8988T (cell line): ENCODE measurements around the gene KIAA1958.

Source experiments
- DNase-seq: peaks from one replicate; pipeline ENCODE4 v3.0.0; 2011

Gene KIAA1958

GRCh38 chr9:112605963-112606699, 119.5 kb downstream of the KIAA1958 start:
- no peak for DNase-seq

DNA sequence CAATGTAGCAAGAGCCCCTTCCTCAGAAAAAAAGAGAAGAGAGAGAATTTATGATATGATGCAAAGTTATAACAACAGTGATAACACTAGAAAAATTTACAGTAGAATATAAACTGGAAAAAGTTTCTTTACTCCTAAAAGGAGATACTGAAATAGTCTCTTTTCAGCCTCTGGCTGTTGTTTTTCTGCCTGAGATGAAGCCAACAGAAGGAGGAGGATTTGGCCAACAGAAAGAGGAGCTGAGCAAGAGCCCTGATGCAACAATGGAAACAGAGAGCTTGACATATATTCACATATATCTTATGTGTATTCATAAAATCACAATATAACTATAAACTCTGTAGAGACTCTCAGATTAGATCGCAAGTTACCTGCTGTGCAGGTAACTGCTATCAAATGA, 122.2 kb downstream of the KIAA1958 start:
- no peak for DNase-seq

GRCh38 chr9:112615584-112616266, 129.1 kb downstream of the KIAA1958 start:
- DNase-seq: no peak

DNA sequence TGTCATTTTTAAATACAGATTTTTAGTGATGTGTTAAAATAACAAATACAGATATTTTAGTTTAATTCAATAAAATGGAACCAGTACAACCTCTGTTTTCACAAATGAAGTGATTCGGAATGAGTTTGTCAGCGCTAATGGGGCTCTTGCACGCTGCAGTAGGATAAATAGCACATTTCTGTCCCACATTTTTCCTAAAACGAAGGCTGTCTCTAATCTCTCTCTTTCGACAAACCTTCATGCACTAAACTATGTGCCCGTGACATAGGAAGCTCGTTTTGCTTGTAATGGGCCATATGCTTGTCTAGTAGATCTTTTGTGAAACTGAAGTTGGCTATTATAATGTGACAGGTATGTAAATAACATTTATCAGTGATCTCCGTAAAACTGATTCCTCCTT, 130.7 kb downstream of the KIAA1958 start:
- no peak for DNase-seq

DNA sequence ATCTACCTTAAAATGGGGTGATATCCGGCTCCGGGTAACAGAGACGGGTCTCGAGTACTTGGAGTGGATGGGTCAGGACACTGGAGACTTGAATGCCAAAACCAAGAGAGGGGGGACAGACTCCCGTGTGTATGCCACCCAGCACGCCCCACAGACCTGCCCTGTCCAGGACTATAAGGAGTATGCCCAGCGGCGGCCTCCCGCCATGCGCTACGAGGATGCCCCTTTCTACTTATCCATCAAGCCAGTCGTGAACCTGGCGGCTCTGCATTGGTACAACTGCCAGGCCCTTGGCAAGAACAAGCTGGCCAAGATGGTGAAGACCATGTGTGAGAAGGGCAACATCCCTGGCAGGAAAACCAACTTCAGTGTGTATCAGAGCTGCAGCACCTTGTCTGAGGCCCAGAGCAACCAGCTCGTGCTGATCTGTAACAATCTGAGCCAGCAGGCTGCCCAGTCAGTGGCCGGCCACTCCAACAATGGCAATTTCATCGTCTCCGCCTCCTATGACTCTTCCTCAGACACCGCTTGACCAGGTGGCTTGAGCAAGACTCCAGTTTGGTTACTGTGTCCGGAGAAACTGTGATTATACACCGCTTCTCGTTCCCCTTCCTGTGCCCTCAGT, 131.9 kb downstream of the KIAA1958 start:
- DNase-seq: no peak

GRCh38 chr9:112620388-112620787, 133.8 kb downstream of the KIAA1958 start:
- DNase-seq: no peak

GRCh38 chr9:112621018-112621655, 134.5 kb downstream of the KIAA1958 start:
- no peak for DNase-seq

DNA sequence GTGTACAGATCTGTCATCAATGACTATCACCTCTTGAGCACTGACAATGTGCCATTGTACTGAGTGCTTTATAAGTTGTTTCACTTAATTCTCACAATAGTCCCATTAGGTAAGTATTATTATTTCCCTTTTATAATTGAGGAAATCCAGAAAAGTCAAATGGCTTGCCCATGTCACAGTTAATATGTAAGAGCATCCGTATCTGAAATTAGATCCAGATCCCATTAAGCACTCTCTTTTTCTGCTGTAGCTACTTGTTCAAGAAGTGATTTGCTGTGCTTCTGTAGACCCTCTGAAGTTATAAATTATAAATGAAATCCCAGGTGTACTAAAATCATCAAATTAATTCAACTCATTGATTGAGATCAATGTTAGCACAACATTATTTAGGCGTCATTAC, 136.6 kb downstream of the KIAA1958 start:
- DNase-seq: no peak

DNA sequence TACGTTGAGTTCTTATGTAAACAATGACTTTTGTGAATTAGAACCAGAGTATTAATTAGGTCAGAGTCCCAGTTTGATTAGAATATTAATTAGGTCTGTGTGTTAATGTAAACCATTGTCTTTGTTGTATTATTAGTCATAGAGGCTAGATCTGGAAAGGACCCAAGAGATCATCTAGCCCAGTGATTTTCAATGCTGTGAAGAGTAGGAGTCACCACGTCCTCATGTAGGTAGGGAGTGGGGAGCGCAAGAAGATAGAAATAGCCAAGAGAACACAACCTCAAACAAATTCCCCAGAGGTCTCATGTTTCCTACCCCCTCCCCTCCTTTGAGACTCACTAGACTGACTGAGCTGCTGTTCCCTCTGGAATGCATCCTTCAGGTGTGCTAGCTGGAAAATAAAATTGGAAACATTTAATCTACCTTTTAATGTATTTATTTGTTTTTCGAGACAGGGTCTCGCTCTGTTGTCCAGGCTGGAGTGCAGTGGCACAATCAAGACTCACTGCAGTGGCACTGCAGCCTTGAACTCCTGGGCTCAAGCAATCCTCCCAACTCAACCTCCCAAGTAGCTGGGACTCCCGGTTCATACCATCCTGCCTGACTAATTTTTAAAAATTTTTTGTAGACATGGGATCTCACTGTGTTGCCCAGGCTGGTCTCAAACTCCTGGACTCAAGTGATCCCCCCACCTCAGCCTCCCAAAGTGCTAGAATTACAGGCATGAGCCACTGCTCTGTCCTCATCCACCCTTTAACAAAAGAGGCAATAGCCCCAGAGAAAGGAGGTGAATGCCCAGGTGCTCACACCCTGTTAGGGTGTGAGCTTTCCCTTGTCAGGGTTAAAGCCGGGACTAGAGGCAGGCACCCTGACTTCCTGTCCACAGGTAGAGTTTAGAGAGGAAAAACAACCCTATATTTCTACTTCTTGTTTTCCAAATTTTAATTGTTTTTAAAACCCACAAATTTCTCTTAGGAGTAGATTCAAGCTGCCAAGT, 138.4 kb downstream of the KIAA1958 start:
- DNase-seq: no peak

- no peak for DNase-seq
Observed at GRCh38 chr9:112629671-112630485, 143.3 kb downstream of the KIAA1958 start.

DNA sequence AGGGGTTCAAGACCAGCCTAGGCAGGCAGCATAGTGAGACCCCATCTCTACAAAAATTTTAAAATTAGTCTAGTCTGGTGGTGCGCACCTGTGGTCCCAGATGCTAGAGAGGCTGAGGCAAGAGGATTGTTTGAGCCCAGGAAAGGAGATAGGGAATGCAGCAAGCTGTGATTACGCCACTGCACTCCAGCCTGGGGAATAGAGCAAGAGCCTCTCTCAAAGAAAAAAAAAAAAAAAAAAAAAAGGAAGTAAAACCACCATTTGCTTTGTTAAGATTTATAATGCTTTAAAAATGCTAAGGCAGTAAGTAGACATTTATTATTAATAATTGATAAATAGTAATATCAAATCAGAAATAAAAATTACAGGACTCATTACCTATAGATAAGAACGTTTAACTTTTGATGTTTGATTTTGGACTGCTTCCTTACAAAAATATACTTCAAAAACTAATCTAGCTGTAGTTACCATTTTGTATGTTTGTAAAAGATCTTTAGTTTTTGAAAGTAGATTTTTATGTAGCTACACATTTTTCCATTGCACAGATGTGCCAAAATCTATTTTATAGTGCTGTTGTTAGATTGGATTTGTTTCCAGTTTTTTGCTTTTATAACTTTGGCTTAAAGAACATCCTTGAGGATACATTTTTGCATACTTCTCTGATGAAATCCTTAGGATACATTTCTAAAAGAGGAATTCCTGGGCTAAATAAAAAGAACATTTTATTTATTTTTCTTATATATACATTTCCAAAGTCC, 144.9 kb downstream of the KIAA1958 start:
- no peak for DNase-seq

DNA sequence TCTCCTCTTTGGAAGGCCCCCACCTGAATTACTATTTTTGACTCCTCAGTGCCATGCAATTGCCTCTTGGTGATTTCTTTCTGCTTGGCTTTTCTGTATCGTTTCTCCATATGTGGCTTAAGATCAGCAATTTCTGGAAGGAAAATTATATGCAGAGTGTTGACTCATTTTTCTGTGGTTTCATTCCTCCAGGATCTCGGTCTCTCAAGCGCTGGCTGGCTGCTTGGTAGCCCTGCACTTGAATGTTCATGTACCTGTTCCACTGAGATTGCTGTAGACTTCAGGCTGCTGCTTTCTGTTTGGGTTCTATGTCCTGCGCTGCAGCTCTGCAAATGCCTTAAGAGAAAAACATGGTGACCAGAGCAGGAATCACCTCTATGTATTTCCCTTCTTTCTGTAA, 153.7 kb downstream of the KIAA1958 start:
- no peak for DNase-seq

- DNase-seq: no peak
Observed at GRCh38 chr9:112642126-112642525, 155.5 kb downstream of the KIAA1958 start.

- DNase-seq: no peak
Observed at GRCh38 chr9:112647596-112647995, 161.0 kb downstream of the KIAA1958 start.

DNA sequence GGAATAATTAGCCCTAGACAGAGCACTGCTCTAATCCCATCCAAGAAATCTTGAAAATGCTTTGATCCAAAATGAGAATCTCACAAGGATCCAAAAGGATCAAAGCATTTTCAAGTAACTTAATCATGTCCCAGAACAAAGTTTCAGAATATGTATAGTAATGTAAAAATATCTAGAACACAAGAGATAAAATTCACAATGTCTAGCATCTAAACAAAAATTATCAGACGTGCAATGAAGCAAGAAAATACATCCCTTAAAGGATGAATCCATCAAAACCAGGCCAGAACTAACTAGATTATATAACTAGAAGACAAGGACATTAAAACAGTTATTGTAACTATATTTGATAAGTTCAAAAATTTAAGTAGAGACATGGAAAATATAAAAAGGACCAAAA, 162.0 kb downstream of the KIAA1958 start:
- no peak for DNase-seq

DNA sequence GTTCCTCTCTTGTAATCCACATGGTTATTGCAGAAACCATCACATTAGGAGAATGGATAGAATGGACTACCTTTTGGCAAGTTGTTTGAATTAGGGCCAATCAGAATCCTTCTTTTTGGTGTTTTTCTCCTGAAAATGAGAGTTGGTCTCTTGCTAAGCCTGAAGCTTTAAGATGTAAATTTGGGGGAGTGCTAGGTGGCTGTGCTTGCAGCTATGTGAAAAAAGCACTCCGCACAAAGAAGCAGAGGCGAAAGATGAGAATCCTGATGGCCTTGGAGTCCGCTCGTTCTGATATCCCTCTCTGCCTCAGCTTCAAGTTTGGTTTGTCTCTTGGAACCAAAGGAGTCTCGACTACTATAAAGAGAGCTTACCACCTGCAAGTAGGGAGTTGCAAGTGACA, 167.7 kb downstream of the KIAA1958 start:
- no peak for DNase-seq

DNA sequence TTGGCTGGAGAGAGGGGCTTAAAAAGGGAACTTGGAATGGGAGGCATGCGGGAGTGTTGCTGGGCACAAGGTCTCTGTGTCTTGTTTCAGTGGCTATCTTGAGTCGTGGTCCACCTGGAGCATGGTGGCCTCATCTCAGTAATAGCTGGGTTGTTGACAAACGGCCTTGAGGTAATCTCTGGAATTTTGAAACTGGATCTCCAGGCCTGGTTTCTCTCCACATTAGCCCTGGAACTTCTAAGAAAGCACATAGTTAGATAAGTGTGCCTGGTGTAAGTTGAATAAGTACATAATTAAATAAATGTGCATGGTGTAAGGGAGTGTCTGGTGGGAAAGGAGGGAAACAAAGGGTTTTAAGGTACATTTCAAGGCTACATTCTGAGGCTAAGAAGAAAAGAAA, 169.0 kb downstream of the KIAA1958 start:
- DNase-seq: no peak

DNA sequence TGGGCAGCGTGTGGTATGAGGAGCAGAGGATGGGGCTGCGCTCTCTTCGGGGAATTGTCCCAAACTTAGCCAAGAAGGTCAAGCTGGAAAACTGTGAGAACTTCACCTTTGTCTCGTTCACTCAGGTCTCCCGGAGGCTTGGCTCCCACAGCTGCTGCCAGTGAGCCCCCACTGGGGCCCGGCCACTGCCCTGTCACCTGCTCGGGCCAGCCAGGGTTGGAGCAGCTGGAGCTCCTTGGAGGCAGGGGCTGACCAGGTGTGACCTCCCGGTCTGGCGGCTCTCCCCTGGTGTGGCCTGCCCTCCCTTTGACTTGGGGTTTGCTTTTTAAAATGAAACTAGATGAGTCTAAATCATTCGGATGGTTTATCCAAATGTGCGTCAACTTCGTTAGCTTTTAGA, 173.3 kb downstream of the KIAA1958 start:
- DNase-seq: no peak

DNA sequence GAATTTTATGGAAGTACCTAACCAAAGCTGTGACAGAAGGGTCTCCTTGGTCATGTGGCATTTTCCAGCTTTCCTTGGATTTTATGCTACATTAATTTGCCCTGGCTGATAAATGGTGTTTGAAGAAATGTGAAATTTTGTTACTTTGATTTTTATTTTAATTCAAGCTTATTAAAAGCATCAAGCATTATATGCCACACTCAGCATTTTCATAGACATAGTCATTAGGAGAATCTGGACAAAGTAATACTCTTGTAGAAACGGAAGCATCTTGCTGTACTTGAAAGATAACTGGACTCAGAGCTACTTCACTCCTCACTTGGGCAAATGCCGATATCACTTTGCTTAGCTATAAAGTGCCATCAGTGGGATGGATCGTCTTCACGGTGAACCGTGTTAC, 177.1 kb downstream of the KIAA1958 start:
- no peak for DNase-seq

DNA sequence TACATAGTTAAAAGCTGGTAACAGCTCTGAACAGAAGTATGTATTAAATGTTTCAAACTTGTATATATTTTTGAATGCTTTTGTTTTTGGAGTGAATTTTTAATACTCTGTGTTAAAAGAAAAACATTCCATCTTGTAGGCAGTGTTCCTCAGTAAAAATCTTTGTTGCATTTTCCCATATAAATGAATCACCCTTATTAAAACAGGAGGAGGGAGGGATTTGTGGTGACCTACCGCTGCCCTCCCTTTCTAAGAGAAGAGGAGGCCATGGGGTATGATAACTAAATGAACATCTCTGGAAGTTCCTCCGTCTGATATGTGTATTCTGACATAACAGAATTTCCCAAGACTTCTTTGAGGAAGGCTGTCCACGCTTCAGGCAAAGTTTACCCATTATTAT, 177.9 kb downstream of the KIAA1958 start:
- DNase-seq: no peak

DNA sequence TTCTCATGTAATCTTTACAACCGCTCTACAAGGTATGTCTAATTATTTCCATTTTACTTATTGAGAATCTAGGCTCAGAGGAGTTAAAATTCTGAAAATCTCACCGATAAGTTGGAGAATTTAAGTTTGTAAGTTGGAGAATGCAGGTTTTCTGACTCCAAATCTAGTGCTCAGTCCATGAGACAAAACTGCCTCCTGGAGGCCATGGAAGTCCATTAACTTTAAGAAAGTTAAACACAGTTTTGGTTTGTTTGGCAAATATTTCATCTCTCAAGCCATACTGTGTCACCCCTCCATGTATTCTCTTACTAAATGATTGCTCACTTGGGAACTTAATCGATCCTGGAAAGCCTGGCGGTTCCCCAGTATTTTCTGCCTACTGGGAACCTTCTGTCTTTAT, 178.7 kb downstream of the KIAA1958 start:
- DNase-seq: no peak
